Kidney (tissue), 14 donors: Measurements from ENCODE around the gene PRDM13. TPM values are rescaled to one million over a fixed set of nuclear protein-coding genes. Genes with fewer than 3 reads are reported as not detected.
"Not testable (repeated sequence)": the region's sequence is repeated elsewhere in the genome, so short reads cannot be mapped to it uniquely, and the experiment has no call there.

Source experiments
- DNase-seq, 5 donors: peaks; one replicate each; pipeline ENCODE4 v3.0.0-alpha.2; 2013 to 2020
- FAIRE-seq: peaks from 2 replicates; lab custom pipeline; 2012; peaks lifted over from hg19 to GRCh38; lab: Jason Lieb, UNC
- H3K27ac ChIP-seq, 2 donors: one replicate each; pipeline ENCODE4 v1.7.0; 2013; ENCODE audit warnings: low read depth in 2 of 2, low read length in 2 of 2, inconsistent platforms in 1 of 2
- H3K27me3 ChIP-seq: one replicate; pipeline ENCODE4 v1.7.1; 2013; ENCODE audit warnings: low read length, inconsistent platforms; ENCODE audit not compliant: control insufficient read depth, insufficient read depth
- H3K36me3 ChIP-seq, 3 donors: one replicate each; pipeline versions ENCODE4 v1.7.0 to v1.7.1; 2013; ENCODE audit warnings: low read length in 3 of 3, control low read depth in 1 of 3, inconsistent platforms in 1 of 3; ENCODE audit not compliant: insufficient read depth in 3 of 3, control insufficient read depth in 2 of 3
- H3K4me1 ChIP-seq, 3 donors: one replicate each; pipeline versions ENCODE4 v1.7.0 to v1.7.1; 2013; ENCODE audit warnings: low read length in 3 of 3, inconsistent platforms in 1 of 3, low read depth in 1 of 3; ENCODE audit not compliant: control insufficient read depth in 2 of 3, insufficient read depth in 2 of 3
- H3K4me3 ChIP-seq, 3 donors: one replicate each; pipeline versions ENCODE4 v1.7.0 to v1.8.1; 2013; ENCODE audit warnings: low read length in 3 of 3, control low read depth in 1 of 3, inconsistent platforms in 1 of 3
- H3K9ac ChIP-seq, 3 donors: one replicate each; pipeline versions ENCODE4 v1.7.0 to v1.7.1; 2013; ENCODE audit warnings: low read length in 3 of 3, control low read depth in 1 of 3, inconsistent platforms in 1 of 3
- H3K9me3 ChIP-seq, 3 donors: one replicate each; pipeline versions ENCODE4 v1.7.0 to v1.7.1; 2013; ENCODE audit warnings: low read length in 3 of 3, control low read depth in 1 of 3, inconsistent platforms in 1 of 3; ENCODE audit not compliant: control insufficient read depth in 2 of 3, insufficient read depth in 1 of 3
- intact Hi-C: fragments of 100-400 bp; cut with DNase I; formaldehyde crosslinking; loops from one replicate; pipeline ENCODE4 v1.11.1; 2022
- polyA plus RNA-seq: library from polyadenylated mRNA; stranded (reverse); fragments of 350-450 nt; fragmentation: Illumina TruSeq; extraction: RNeasy Lipid Tissue Mini Kit (QIAGEN cat#74804); gene quantifications from one replicate; pipeline ENCODE4 v1.2.3, GENCODE V29; 2014; ENCODE audit warnings: low read depth, low replicate concordance; ENCODE audit not compliant: insufficient read depth
- total RNA-seq: library from RNA; stranded (reverse); fragmentation: NEBNext Ultra II Directional; extraction: Animal tissue kit (Norgen Biotek cat#: 25700); gene quantifications from one replicate; pipeline ENCODE4 v1.2.1, GENCODE V29; 2021
- TF ChIP-seq, protein P1 (sequence below): IDR thresholded peaks from 3 replicates; pipeline ENCODE4 v1.5.1; 2012; ENCODE audit warnings: mild to moderate bottlenecking, moderate library complexity, borderline replicate concordance; ENCODE audit not compliant: insufficient read depth; ENCODE audit errors: extremely low read depth
- donor health status: control.
- donor health status: control.
- donor health status: control.
- donor health status: control.
- donor health status: control.
- donor health status: DM: yes; HTN: yes; CAD: no.
- donor health status: Normal renal cell carcinoma (clear cell type).

Gene PRDM13
- total and polyA plus RNA-seq, 2 donors from 2014 or later, result not detected

DNA sequence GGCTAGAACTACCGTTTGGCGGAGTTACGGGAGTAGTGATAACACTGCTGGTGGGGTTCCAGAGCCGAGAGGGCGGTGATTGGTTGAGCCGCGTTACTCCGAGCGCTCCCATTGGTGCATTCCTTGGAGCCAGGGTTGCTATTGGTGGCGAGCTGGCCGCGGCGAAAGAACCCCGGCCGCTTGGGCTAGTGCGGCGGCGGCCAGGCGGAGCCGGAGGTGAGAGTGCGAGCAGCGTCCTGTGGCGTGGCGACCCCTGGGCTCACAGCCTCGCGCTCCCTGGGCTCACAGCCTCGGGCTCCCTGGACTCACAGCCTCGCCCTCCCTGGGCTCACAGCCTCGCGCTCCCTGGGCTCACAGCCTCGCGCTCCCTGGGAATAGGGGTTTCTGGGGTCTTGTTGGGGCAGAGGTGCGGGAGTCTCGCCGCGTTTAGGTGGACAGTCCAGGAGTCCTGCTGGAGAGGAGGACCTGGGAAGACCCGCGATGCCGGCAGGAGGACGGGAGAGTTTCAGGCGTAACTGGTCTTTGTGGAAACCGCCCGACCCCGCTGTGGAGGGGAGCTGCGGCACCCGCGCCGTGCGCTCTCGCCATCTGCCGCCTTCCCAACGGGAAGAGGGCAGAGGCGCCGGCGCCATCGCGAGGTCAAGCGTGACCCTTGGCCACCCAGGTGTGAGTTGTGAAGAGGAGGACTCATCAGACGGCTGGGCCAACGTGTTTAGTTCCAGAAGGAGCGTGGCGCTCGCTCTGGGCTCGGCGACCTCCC is 12.2 kb downstream of the PRDM13 start:
- H3K36me3 ChIP-seq, result no peaks in the 10 kb centered on the region
- peaks cover 0 to 7% (median 0%) of the 10 kb centered on the region in 3 donors for H3K4me1 ChIP-seq
- peaks cover 60% of the 10 kb centered on the region for H3K27me3 ChIP-seq
- H3K4me3 ChIP-seq, result no peak overlapping the region
- intact Hi-C loops, result no loop called here
- H3K27ac ChIP-seq, result no peak overlapping the region
- TF ChIP-seq, protein P1, sequence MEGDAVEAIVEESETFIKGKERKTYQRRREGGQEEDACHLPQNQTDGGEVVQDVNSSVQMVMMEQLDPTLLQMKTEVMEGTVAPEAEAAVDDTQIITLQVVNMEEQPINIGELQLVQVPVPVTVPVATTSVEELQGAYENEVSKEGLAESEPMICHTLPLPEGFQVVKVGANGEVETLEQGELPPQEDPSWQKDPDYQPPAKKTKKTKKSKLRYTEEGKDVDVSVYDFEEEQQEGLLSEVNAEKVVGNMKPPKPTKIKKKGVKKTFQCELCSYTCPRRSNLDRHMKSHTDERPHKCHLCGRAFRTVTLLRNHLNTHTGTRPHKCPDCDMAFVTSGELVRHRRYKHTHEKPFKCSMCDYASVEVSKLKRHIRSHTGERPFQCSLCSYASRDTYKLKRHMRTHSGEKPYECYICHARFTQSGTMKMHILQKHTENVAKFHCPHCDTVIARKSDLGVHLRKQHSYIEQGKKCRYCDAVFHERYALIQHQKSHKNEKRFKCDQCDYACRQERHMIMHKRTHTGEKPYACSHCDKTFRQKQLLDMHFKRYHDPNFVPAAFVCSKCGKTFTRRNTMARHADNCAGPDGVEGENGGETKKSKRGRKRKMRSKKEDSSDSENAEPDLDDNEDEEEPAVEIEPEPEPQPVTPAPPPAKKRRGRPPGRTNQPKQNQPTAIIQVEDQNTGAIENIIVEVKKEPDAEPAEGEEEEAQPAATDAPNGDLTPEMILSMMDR, result no peak
- no peak overlapping the region for H3K9ac ChIP-seq
- DNase-seq (no peak), FAIRE-seq (no peak)
- peaks cover 0 to 5% (median 0%) of the 10 kb centered on the region in 3 donors for H3K9me3 ChIP-seq

DNA sequence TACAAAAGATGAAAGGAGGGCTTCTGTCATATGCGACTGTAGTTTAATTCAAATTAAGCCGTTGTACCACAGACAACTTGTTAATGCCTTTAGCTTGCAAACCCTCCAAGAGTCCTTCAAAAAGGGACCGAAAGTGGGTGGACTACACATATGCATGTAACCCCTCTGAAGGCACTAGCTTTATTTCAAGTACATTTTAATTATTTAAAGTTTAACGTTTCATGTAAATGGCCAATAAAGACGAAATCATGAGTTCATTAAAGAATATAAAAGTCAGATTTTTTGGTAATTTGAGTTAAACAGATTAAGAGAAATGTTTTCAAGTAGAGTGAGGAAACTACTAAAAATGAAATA is 12.8 kb downstream of the PRDM13 start:
- DNase-seq (no peak), FAIRE-seq (no peak)
- no peak overlapping the region for H3K27ac ChIP-seq
- H3K36me3 ChIP-seq, result no peaks in the 10 kb centered on the region
- peaks cover 57% of the 10 kb centered on the region for H3K27me3 ChIP-seq
- intact Hi-C loops, result no loop called here
- TF ChIP-seq, protein P1, result no peak
- H3K9ac ChIP-seq, result no peak overlapping the region
- H3K9me3 ChIP-seq, result peaks cover 0 to 5% (median 0%) of the 10 kb centered on the region in 3 donors
- peaks cover 0 to 1% (median 0%) of the 10 kb centered on the region in 3 donors for H3K4me1 ChIP-seq
- H3K4me3 ChIP-seq, result no peak overlapping the region

DNA sequence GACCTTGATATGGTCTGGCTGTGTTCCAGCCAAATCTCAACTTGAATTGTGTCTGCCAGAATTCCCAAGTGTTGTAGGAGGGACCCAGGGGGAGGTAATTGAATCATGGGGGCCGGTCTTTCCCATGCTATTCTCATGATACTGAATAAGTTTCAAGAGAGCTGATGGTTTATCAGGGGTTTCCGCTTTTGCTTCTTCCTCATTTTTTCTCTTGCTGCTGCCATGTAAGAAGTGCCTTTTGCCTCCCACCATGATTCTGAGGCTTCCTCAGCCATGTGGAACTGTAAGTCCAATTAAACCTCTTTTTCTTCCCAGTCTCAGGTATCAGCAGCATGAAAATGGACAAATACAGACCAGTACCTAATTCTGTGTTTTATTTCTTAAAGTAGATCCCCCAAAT is 15.4 kb downstream of the PRDM13 start:
- H3K27ac ChIP-seq, H3K36me3 ChIP-seq, H3K4me3 ChIP-seq, DNase-seq, H3K9me3 ChIP-seq, H3K4me1 ChIP-seq, intact Hi-C loops, FAIRE-seq, H3K9ac ChIP-seq: not testable (repeated sequence)
- H3K27me3 ChIP-seq, result peaks cover 33% of the 10 kb centered on the region

DNA sequence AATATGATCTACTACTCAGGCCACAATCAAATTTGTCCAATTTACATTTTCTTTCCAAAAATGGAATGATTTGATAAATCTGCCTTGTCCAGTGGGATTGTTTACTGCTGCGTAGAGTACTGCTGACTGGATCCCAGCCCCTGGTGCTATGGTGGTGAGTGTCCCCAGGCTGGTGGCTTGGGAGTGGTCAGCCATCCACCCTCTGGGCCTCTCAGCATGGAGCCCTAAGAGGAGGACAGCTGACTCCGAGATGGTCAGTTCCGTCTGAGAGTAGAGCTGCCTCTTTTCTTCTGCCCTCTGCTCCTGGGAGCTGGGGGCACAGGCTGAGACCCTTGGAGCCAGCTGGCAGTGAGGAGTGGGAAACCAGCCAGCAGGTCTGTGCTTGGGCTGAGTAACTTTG is 22.7 kb downstream of the PRDM13 start:
- Histone ChIP-seq H3K27me3 (no peaks in the 10 kb centered on the region), H3K9me3 (no peaks in the 10 kb centered on the region), H3K27ac (no peak overlapping the region), H3K36me3 (no peaks in the 10 kb centered on the region), H3K4me1 (no peaks in the 10 kb centered on the region), H3K9ac (no peak overlapping the region), H3K4me3 (no peak overlapping the region)
- intact Hi-C loops, result no loop called here
- TF ChIP-seq, protein P1, result no peak
- FAIRE-seq (no peak), DNase-seq (no peak)
